GM18505 (cell line): Measurements from ENCODE around the gene ZDHHC20.
"Not testable (repeated sequence)": the region's sequence is repeated elsewhere in the genome, so short reads cannot be mapped to it uniquely, and the experiment has no call there.

ENCODE experiments used
- ATAC-seq: cut with Tn5 transposase; IDR thresholded peaks from one replicate; pipeline ENCODE4 v1.9.1; 2021; ENCODE audit not compliant: unreplicated experiment
- POLR2A ChIP-seq: IDR thresholded peaks from 4 replicates; pipeline ENCODE4 v1.6.1; 2011; ENCODE audit warnings: borderline replicate concordance; ENCODE audit not compliant: insufficient read depth, insufficient read length; ENCODE audit errors: extremely low read depth

The ZDHHC20 gene

GRCh38 chr13:21405309-21405708 lies 53.8 kb downstream of the ZDHHC20 start:
- no peak for TF ChIP-seq POLR2A

GRCh38 chr13:21402586-21403307 lies 56.4 kb downstream of the ZDHHC20 start:
- no peak for TF ChIP-seq POLR2A
- ATAC-seq, result no peak

More at GRCh38 chr13:21405309-21405708, 53.8 kb downstream of the ZDHHC20 start:
- ATAC-seq, result no peak

GRCh38 chr13:21399741-21400140 lies 59.4 kb downstream of the ZDHHC20 start:
- no peak for ATAC-seq
- no peak for TF ChIP-seq POLR2A

GRCh38 chr13:21395953-21396352 lies 63.1 kb downstream of the ZDHHC20 start:
- TF ChIP-seq POLR2A, result no peak
- ATAC-seq, result no peak

GRCh38 chr13:21389124-21389523 lies 70.0 kb downstream of the ZDHHC20 start:
- no peak for ATAC-seq
- TF ChIP-seq POLR2A, result no peak

- ATAC-seq, result no peak
These were observed 73.4 kb downstream of the ZDHHC20 start for GRCh38 chr13:21385710-21386109.

GRCh38 chr13:21383090-21383489 lies 76.0 kb downstream of the ZDHHC20 start:
- no peak for ATAC-seq
- no peak for TF ChIP-seq POLR2A

More at GRCh38 chr13:21385710-21386109, 73.4 kb downstream of the ZDHHC20 start:
- TF ChIP-seq POLR2A, result no peak

GRCh38 chr13:21376998-21377985 lies 81.8 kb downstream of the ZDHHC20 start:
- ATAC-seq, result not testable (repeated sequence)

- no peak for TF ChIP-seq POLR2A
These were observed 86.6 kb downstream of the ZDHHC20 start for GRCh38 chr13:21372530-21372929.

GRCh38 chr13:21371011-21371410 lies 88.1 kb downstream of the ZDHHC20 start:
- TF ChIP-seq POLR2A, result no peak
- no peak for ATAC-seq

More at GRCh38 chr13:21372530-21372929, 86.6 kb downstream of the ZDHHC20 start:
- ATAC-seq, result no peak

GRCh38 chr13:21365574-21365973 lies 93.5 kb downstream of the ZDHHC20 start:
- ATAC-seq, result no peak
- no peak for TF ChIP-seq POLR2A

GRCh38 chr13:21364916-21365315 lies 94.2 kb downstream of the ZDHHC20 start:
- TF ChIP-seq POLR2A, result no peak
- ATAC-seq, result no peak

GRCh38 chr13:21364357-21364756 lies 94.7 kb downstream of the ZDHHC20 start:
- ATAC-seq, result no peak
- TF ChIP-seq POLR2A, result no peak

- ATAC-seq, result no peak
- no peak for TF ChIP-seq POLR2A
These were observed 96.4 kb downstream of the ZDHHC20 start for GRCh38 chr13:21362741-21363140.
